ENCODE measurements around the gene COL23A1. TPM values are rescaled to one million over a fixed set of nuclear protein-coding genes. Genes with fewer than 3 reads are reported as not detected.

The COL23A1 gene
- total RNA-seq, 1 experiment from 2014 or later = 0.18 TPM

GRCh38 chr5:178367736-178368120 is 222.5 kb downstream of the COL23A1 start:
- H3K36me3 ChIP-seq (ENCODE audit: control insufficient read depth, insufficient read depth, low read length) = no peaks in the 10 kb centered on the region
- H3K27me3 Mint-ChIP-seq (ENCODE audit: insufficient read depth, unreplicated experiment) = peaks cover 27% of the 10 kb centered on the region
- H3K9me3 ChIP-seq = peaks cover 2% of the 10 kb centered on the region; the same call in 1 of the 2 replicates
- no peak overlapping the region for H3K27ac Mint-ChIP-seq (ENCODE audit: unreplicated experiment)
- ChIA-PET POLR2A (no interaction called here), CTCF (no interaction called here)
- no peaks in the 10 kb centered on the region for H3K36me3 Mint-ChIP-seq (ENCODE audit: insufficient read depth, unreplicated experiment)
- intact Hi-C loops (cut with micrococcal nuclease; ENCODE audit: unreplicated experiment) = no loop called here
- H3K4me1 Mint-ChIP-seq (ENCODE audit: low read depth, unreplicated experiment) = no peaks in the 10 kb centered on the region
- no peaks in the 10 kb centered on the region for H3K27me3 ChIP-seq (replicated peaks; ENCODE audit: control insufficient read depth, insufficient read depth, low read length)
- H3K4me1 ChIP-seq = no peaks in the 10 kb centered on the region
- H3K9me3 Mint-ChIP-seq (ENCODE audit: unreplicated experiment) = peaks cover 16% of the 10 kb centered on the region
- H3K4me3 Mint-ChIP-seq (ENCODE audit: unreplicated experiment) = no peak overlapping the region
- no TSS peak for BruUV-seq (replicated peaks)
- DNase-seq = no peak
- TF ChIP-seq CTCF (IDR thresholded peaks at IDR 0.05; ENCODE audit: insufficient read depth in 1 of 2, low read depth in 1 of 2, low read length in 1 of 2, severe bottlenecking in 1 of 2, unreplicated experiment in 1 of 2) = no peak
- no peak overlapping the region for H3K4me3 ChIP-seq (ENCODE audit: low read depth, low read length)

- Histone ChIP-seq H3K9me3 (peaks cover 2% of the 10 kb centered on the region; the same call in 1 of the 2 replicates), H3K27me3 (replicated peaks; ENCODE audit: control insufficient read depth, insufficient read depth, low read length) (no peaks in the 10 kb centered on the region), H3K36me3 (ENCODE audit: control insufficient read depth, insufficient read depth, low read length) (no peaks in the 10 kb centered on the region), H3K4me3 (ENCODE audit: low read depth, low read length) (no peak overlapping the region), H3K4me1 (no peaks in the 10 kb centered on the region)
- H3K4me1 Mint-ChIP-seq (ENCODE audit: low read depth, unreplicated experiment) = no peaks in the 10 kb centered on the region
- H3K9me3 Mint-ChIP-seq (ENCODE audit: unreplicated experiment) = peaks cover 16% of the 10 kb centered on the region
- ChIA-PET CTCF (no interaction called here), POLR2A (no interaction called here)
- no peak for DNase-seq
- TF ChIP-seq CTCF (IDR thresholded peaks at IDR 0.05; ENCODE audit: insufficient read depth in 1 of 2, low read depth in 1 of 2, low read length in 1 of 2, severe bottlenecking in 1 of 2, unreplicated experiment in 1 of 2) = no peak
- H3K27me3 Mint-ChIP-seq (ENCODE audit: insufficient read depth, unreplicated experiment) = peaks cover 26% of the 10 kb centered on the region
- intact Hi-C loops (cut with micrococcal nuclease; ENCODE audit: unreplicated experiment) = no loop called here
- no peaks in the 10 kb centered on the region for H3K36me3 Mint-ChIP-seq (ENCODE audit: insufficient read depth, unreplicated experiment)
- no peak overlapping the region for H3K27ac Mint-ChIP-seq (ENCODE audit: unreplicated experiment)
- no TSS peak for BruUV-seq (replicated peaks)
- H3K4me3 Mint-ChIP-seq (ENCODE audit: unreplicated experiment) = no peak overlapping the region
Measured at GRCh38 chr5:178366998-178367735, 223.0 kb downstream of the COL23A1 start.

GRCh38 chr5:178365501-178366440 is 224.4 kb downstream of the COL23A1 start:
- ChIA-PET POLR2A (no interaction called here), CTCF (interaction anchor here (0.6 kb wide), 1 partner anchor 59 kb away, joined by 3 read pairs; no protein-coding TSS in a partner anchor)
- Mint-ChIP-seq H3K36me3 (ENCODE audit: insufficient read depth, unreplicated experiment) (no peaks in the 10 kb centered on the region), H3K9me3 (ENCODE audit: unreplicated experiment) (peaks cover 16% of the 10 kb centered on the region), H3K27ac (ENCODE audit: unreplicated experiment) (no peak overlapping the region), H3K27me3 (ENCODE audit: insufficient read depth, unreplicated experiment) (peaks cover 29% of the 10 kb centered on the region), H3K4me1 (ENCODE audit: low read depth, unreplicated experiment) (peaks cover 7% of the 10 kb centered on the region), H3K4me3 (ENCODE audit: unreplicated experiment) (no peak overlapping the region)
- Histone ChIP-seq H3K4me1 (no peaks in the 10 kb centered on the region), H3K36me3 (ENCODE audit: control insufficient read depth, insufficient read depth, low read length) (no peaks in the 10 kb centered on the region), H3K4me3 (ENCODE audit: low read depth, low read length) (no peak overlapping the region), H3K27me3 (replicated peaks; ENCODE audit: control insufficient read depth, insufficient read depth, low read length) (no peaks in the 10 kb centered on the region), H3K9me3 (peaks cover 2% of the 10 kb centered on the region; the same call in 1 of the 2 replicates)
- no TSS peak for BruUV-seq (replicated peaks)
- DNase-seq = no peak
- intact Hi-C loops (cut with micrococcal nuclease; ENCODE audit: unreplicated experiment) = no loop called here
- TF ChIP-seq CTCF (IDR thresholded peaks at IDR 0.05; ENCODE audit: insufficient read depth in 1 of 2, low read depth in 1 of 2, low read length in 1 of 2, severe bottlenecking in 1 of 2, unreplicated experiment in 1 of 2) = no peak

Measured in Caco-2 (cell line).